Upper lobe of left lung (tissue), 6 donors: ENCODE data around the gene LCN12. TPM values are rescaled to one million over a fixed set of nuclear protein-coding genes. Genes with fewer than 3 reads are reported as not detected.

Experiments
- ATAC-seq, 2 donors: fragments of 200-7000 bp; cut with Tn5 transposase; one replicate each; pipeline ENCODE4 v1.9.1; 2022; ENCODE audit warnings: mild to moderate bottlenecking in 2 of 2, moderate library complexity in 2 of 2; ENCODE audit not compliant: low FRiP score in 2 of 2
- DNase-seq, 2 donors: peaks; one replicate each; pipeline ENCODE4 v3.0.0-alpha.2; 2019 to 2020
- H3K27ac ChIP-seq, 4 donors: fragments of 200-600 bp; sonication (generic); one replicate each; pipeline ENCODE4 v1.5.1; 2016 to 2019
- H3K27me3 ChIP-seq, 4 donors: fragments of 200-600 bp; sonication (generic); one replicate each; pipeline ENCODE4 v1.5.1; 2017 to 2019
- H3K36me3 ChIP-seq, 4 donors: fragments of 200-600 bp; sonication (generic); one replicate each; pipeline ENCODE4 v1.5.1; 2016 to 2019
- H3K4me1 ChIP-seq, 4 donors: fragments of 200-600 bp; sonication (generic); one replicate each; pipeline ENCODE4 v1.5.1; 2018 to 2019
- H3K4me3 ChIP-seq, 4 donors: fragments of 200-600 bp; sonication (generic); one replicate each; pipeline ENCODE4 v1.5.1; 2017 to 2019; ENCODE audit warnings: mild to moderate bottlenecking in 2 of 4, moderate library complexity in 1 of 4
- H3K9me3 ChIP-seq, 4 donors: fragments of 200-600 bp; sonication (generic); one replicate each; pipeline ENCODE4 v1.5.1; 2018 to 2019
- EP300 ChIP-seq, 4 donors: sonication (generic); formaldehyde crosslinking; IDR thresholded peaks; one replicate each; pipeline ENCODE4 v1.5.1; 2017; ENCODE audit warnings: antibody characterized with exemption in 4 of 4, control low read depth in 2 of 4
- POLR2A ChIP-seq, 4 donors: fragments of 450-650 bp; IDR thresholded peaks; one replicate each; pipeline ENCODE4 v1.5.1; 2016 to 2017; ENCODE audit warnings: antibody characterized with exemption in 4 of 4, mild to moderate bottlenecking in 2 of 4
- POLR2AphosphoS5 ChIP-seq, 2 donors: sonication (generic); formaldehyde crosslinking; IDR thresholded peaks; one replicate each; pipeline ENCODE4 v1.5.1; 2017; ENCODE audit warnings: antibody characterized with exemption in 2 of 2
- WGBS, 2 donors: methylation state at CpG; one replicate each; pipeline ENCODE4 v1.1.5; 2017 to 2018; 5-methylcytosine and 5-hydroxymethylcytosine counted together
- total RNA-seq, 6 donors: library from RNA; depleted of rRNA in 4 of 6; stranded (reverse); fragments of >200 nt in 4 of 6; gene quantifications; one replicate each; pipeline versions ENCODE4 v1.1.0 to v1.2.1, GENCODE V29; 2016 to 2021
- TF ChIP-seq, protein P1 (sequence below), 6 experiments: fragments of 450-650 bp in 4 of 6; fragments of 200-600 bp in 2 of 6; sonication (generic) in 2 of 6; IDR thresholded peaks; one replicate each; pipeline ENCODE4 v1.5.1; 2016 to 2019; ENCODE audit warnings: antibody characterized with exemption in 6 of 6
- donor health status: DM: no; HTN: no; CAD: no; lungs with moderate emphysema.
- donor health status: DM: no; HTN: yes; CAD: no; lungs with severe emphysema.

LCN12 gene
- total RNA-seq, 6 donors from 2014 or later = 0.89 to 5.2 (median 2.3) TPM; not detected in 1

DNA sequence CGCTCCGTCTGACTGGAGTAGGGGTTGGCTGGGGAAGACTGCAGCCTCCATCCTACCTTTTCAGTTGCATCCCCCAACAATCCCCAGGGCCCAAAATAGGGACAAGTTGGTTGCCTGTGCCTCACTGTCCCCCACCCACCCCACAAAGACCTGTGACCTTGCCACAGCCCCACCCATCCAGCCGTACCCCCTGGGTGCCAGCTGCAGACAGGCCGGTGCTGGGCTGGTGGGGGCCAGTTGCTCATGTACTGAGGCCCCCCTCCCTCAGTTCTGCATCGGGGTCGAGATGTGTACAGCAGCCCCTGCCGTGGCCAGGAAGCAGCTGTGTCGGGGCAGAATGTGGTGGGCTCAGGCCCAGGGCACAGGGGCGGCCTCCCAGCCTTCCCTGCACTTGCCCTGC is 31.1 kb downstream of the LCN12 start:
- Histone ChIP-seq H3K4me1 (peaks cover 15 to 46% (median 35%) of the 10 kb centered on the region in 4 donors), H3K4me3 (no peak overlapping the region), H3K27ac (peak overlapping the region in 2 of 4 donors; percentile 81 to 85), H3K27me3 (peaks cover 0 to 18% (median 13%) of the 10 kb centered on the region in 4 donors), H3K9me3 (no peaks in the 10 kb centered on the region), H3K36me3 (no peaks in the 10 kb centered on the region)
- ATAC-seq (no peak), DNase-seq (peak in 1 of 2 donors; percentile 59)
- 84 to 86% methylated on average over 2 to 9 of the region's 9 CpGs for WGBS, 2 donors
- TF ChIP-seq, protein P1, sequence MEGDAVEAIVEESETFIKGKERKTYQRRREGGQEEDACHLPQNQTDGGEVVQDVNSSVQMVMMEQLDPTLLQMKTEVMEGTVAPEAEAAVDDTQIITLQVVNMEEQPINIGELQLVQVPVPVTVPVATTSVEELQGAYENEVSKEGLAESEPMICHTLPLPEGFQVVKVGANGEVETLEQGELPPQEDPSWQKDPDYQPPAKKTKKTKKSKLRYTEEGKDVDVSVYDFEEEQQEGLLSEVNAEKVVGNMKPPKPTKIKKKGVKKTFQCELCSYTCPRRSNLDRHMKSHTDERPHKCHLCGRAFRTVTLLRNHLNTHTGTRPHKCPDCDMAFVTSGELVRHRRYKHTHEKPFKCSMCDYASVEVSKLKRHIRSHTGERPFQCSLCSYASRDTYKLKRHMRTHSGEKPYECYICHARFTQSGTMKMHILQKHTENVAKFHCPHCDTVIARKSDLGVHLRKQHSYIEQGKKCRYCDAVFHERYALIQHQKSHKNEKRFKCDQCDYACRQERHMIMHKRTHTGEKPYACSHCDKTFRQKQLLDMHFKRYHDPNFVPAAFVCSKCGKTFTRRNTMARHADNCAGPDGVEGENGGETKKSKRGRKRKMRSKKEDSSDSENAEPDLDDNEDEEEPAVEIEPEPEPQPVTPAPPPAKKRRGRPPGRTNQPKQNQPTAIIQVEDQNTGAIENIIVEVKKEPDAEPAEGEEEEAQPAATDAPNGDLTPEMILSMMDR (IDR thresholded peaks at IDR 0.05) = no peak
- TF ChIP-seq EP300 (IDR thresholded peaks at IDR 0.05) (no peak), POLR2AphosphoS5 (IDR thresholded peaks at IDR 0.05) (no peak), POLR2A (IDR thresholded peaks at IDR 0.05) (no peak)

DNA sequence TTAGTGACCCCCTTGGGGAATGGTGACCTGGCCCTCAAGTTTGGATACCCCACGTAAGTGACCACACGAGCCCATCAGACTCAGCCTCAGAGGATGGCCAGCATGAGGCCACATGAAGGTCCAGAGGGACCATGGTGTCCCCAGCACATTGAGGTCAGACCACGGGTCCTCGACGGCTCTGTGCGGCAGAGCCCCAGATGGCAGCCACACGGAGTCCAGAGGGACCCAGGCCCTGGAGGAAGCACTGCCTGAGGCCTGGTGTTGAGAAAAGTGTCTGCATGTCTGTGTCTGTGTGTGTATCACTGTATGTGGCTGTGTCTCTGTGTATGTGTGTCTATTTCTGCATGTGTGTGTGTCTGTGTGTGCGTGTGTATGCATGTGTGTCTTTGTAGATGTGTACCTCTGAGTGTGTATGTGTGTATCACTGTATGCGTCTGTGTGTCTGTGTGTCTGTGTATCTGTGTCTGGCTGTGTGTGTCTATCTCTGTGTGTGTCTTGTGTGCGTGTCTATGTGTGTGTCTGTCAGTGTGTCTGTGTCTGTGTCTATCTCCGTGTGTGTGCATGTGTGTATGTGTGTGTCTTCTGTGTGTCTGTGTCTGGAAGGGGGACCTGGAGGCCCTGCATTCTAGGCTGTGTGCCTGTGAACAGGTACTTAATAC is 31.7 kb downstream of the LCN12 start:
- Histone ChIP-seq H3K4me3 (no peak overlapping the region), H3K9me3 (no peaks in the 10 kb centered on the region), H3K4me1 (peaks cover 15 to 44% (median 31%) of the 10 kb centered on the region in 4 donors), H3K36me3 (no peaks in the 10 kb centered on the region), H3K27me3 (peaks cover 0 to 18% (median 13%) of the 10 kb centered on the region in 4 donors), H3K27ac (no peak overlapping the region)
- ATAC-seq (no peak), DNase-seq (no peak)
- 83 to 94% methylated on average over 9 to 11 of the region's 11 CpGs for WGBS, 2 donors
- TF ChIP-seq EP300 (IDR thresholded peaks at IDR 0.05) (no peak), POLR2A (IDR thresholded peaks at IDR 0.05) (no peak), POLR2AphosphoS5 (IDR thresholded peaks at IDR 0.05) (no peak)
- TF ChIP-seq, protein P1 (IDR thresholded peaks at IDR 0.05) = no peak

DNA sequence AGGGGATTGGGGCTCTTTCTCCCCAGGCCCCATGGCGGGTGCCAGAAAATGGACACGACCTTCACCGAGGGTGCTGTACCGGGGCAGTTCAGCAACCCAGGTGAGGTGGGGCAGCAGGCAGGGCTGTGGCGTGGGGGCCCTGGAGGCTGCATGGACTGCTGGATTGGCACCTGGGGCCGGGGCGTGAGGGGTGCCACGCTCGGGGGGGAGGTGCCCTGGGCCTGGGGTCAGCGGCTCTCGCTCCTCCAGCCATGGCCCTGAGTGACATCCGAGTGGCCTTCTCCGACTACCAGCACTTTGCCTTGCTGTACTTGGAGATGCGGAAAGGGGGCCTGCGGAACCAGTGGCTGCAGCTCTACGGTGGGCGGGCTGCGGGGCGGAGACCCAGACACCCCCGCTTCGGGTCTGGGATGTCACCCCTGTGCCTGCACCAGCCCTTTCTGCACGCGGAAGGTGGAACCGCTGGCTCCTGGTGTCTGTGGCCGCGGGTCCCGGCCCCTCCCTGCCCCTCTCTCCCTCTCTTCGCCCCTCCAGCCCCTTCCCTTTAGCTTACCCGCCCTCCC is 32.5 kb downstream of the LCN12 start:
- H3K27ac ChIP-seq = no peak overlapping the region

DNA sequence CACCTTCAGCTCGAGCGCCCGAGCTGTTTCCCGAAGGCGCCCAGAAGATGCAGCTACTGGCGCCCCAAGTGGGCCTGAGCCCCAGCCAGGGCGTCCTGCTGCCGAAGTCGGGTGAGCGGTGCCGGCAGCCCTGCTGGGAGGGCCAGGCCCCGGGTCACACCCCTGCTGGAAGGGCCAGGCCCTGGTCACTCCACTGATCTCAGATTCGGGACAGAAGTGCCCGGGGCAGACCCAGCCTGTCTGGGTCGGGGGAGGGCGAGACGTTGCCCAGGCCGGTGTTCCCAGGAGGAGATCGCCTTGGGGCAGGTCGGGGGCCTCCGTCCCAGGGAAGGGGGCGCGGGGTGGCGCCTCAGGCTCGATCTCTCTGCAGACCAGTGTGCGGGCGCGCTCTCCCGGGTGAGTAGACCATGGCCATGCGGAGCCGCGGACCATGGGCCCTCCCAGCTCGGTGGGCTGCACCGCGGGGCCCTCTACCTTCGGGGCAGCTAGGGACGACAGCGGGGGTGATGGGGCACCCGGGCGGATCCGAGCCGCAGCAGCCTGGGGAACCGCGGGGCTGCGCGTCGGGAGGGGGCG is 33.0 kb downstream of the LCN12 start:
- WGBS, 2 donors = 20 to 29% methylated on average over 1 to 33 of the region's 48 CpGs

More for the DNA sequence above, 32.5 kb downstream of the LCN12 start:
- DNase-seq (peak in 1 of 2 donors; percentile 74), ATAC-seq (no peak)
- peaks cover 15 to 37% (median 30%) of the 10 kb centered on the region in 4 donors for H3K4me1 ChIP-seq
- peaks cover 0 to 18% (median 13%) of the 10 kb centered on the region in 4 donors for H3K27me3 ChIP-seq
- no peak overlapping the region for H3K4me3 ChIP-seq
- no peaks in the 10 kb centered on the region for H3K9me3 ChIP-seq
- TF ChIP-seq POLR2AphosphoS5 (IDR thresholded peaks at IDR 0.05) = no peak
- 58 to 100% methylated on average over 1 to 21 of the region's 29 CpGs for WGBS, 2 donors
- H3K36me3 ChIP-seq = no peaks in the 10 kb centered on the region

DNA sequence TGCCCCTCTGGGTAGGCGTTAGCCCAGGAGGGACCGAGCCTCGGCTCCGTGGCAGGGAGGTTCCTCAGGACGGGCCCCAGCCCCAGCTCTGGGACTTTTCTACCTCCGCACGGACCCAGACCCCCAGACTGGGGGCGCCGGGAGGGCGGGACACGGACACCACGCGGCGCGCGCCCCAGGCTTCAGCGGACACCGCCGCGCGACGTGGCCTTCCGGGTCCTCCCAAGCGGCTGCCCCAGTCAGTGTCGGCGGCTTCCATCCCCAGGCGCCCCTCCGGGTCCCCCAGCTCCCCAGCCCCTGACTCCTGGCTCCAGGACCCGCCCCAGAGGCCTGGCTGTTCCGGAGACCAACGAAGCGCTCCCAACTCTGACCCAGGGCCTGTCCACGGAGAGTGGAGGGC is 33.8 kb downstream of the LCN12 start:
- no peak for ATAC-seq
- Histone ChIP-seq H3K27ac (no peak overlapping the region), H3K4me1 (peaks cover 15 to 33% (median 27%) of the 10 kb centered on the region in 4 donors), H3K27me3 (peaks cover 0 to 18% (median 13%) of the 10 kb centered on the region in 4 donors), H3K36me3 (no peaks in the 10 kb centered on the region), H3K9me3 (no peaks in the 10 kb centered on the region), H3K4me3 (no peak overlapping the region)
- 54 to 65% methylated on average over 4 to 24 of the region's 33 CpGs for WGBS, 2 donors
- no peak for TF ChIP-seq EP300 (IDR thresholded peaks at IDR 0.05)
- no peak for TF ChIP-seq POLR2AphosphoS5 (IDR thresholded peaks at IDR 0.05)
- TF ChIP-seq, protein P1 (IDR thresholded peaks at IDR 0.05) = no peak
- no peak for TF ChIP-seq POLR2A (IDR thresholded peaks at IDR 0.05)
- peak in 1 of 2 donors; percentile 83 for DNase-seq

More for the DNA sequence above, 33.0 kb downstream of the LCN12 start:
- Histone ChIP-seq H3K4me3 (no peak overlapping the region), H3K9me3 (no peaks in the 10 kb centered on the region), H3K27me3 (peaks cover 0 to 18% (median 13%) of the 10 kb centered on the region in 4 donors), H3K4me1 (peaks cover 15 to 36% (median 30%) of the 10 kb centered on the region in 4 donors), H3K27ac (no peak overlapping the region), H3K36me3 (no peaks in the 10 kb centered on the region)
- DNase-seq (peak in 1 of 2 donors; percentile 83), ATAC-seq (peak in 1 of 2 donors; percentile 20)
- TF ChIP-seq POLR2AphosphoS5 (IDR thresholded peaks at IDR 0.05) (no peak), POLR2A (IDR thresholded peaks at IDR 0.05) (no peak), EP300 (IDR thresholded peaks at IDR 0.05) (no peak)
- TF ChIP-seq, protein P1 (IDR thresholded peaks at IDR 0.05) = no peak
